ENCODE results near the gene ZCCHC13.

The ZCCHC13 gene

GRCh38 chrX:74324131-74324530 lies 20.2 kb downstream of the ZCCHC13 start:
- H3F3A ChIP-seq (ENCODE audit: insufficient read depth, low read length) = no peaks in the 10 kb centered on the region
- no peak overlapping the region for H3K4me3 ChIP-seq (ENCODE audit: low read depth, low read length, poor library complexity, severe bottlenecking)
- H3K27me3 ChIP-seq (ENCODE audit: insufficient read depth, low read length) = no peaks in the 10 kb centered on the region
- H3K27ac ChIP-seq (ENCODE audit: low read depth, low read length, poor library complexity, severe bottlenecking) = no peak overlapping the region
- no peaks in the 10 kb centered on the region for H3K9me2 ChIP-seq (ENCODE audit: low read depth, low read length)
- H3K79me2 ChIP-seq (ENCODE audit: insufficient read depth, low read length) = no peaks in the 10 kb centered on the region
- no peak overlapping the region for H3K4me2 ChIP-seq (ENCODE audit: low read length)
- no peaks in the 10 kb centered on the region for H4K20me1 ChIP-seq (ENCODE audit: insufficient read depth, low read length)
- H3K9ac ChIP-seq (ENCODE audit: low read length) = no peak overlapping the region
- H2AFZ ChIP-seq (ENCODE audit: low read length) = no peak overlapping the region
- no peaks in the 10 kb centered on the region for H3K9me3 ChIP-seq (ENCODE audit: low read length)
- H3K36me3 ChIP-seq (ENCODE audit: insufficient read depth, low read length) = no peaks in the 10 kb centered on the region
- no peak for TF ChIP-seq CTCF (IDR thresholded peaks at IDR 0.05; ENCODE audit: low read length)
- TF ChIP-seq EZH2 (IDR thresholded peaks at IDR 0.05; ENCODE audit: borderline replicate concordance, low read length) = no peak
- peaks cover 4% of the 10 kb centered on the region for H3K4me1 ChIP-seq (ENCODE audit: insufficient read depth, low read length, severe bottlenecking)

- Histone ChIP-seq H3K9me2 (ENCODE audit: low read depth, low read length) (no peaks in the 10 kb centered on the region), H3K27me3 (ENCODE audit: insufficient read depth, low read length) (no peaks in the 10 kb centered on the region), H3F3A (ENCODE audit: insufficient read depth, low read length) (no peaks in the 10 kb centered on the region), H3K4me3 (ENCODE audit: low read depth, low read length, poor library complexity, severe bottlenecking) (no peak overlapping the region), H4K20me1 (ENCODE audit: insufficient read depth, low read length) (no peaks in the 10 kb centered on the region), H3K4me1 (ENCODE audit: insufficient read depth, low read length, severe bottlenecking) (peaks cover 4% of the 10 kb centered on the region), H3K9ac (ENCODE audit: low read length) (no peak overlapping the region), H3K9me3 (ENCODE audit: low read length) (no peaks in the 10 kb centered on the region), H3K79me2 (ENCODE audit: insufficient read depth, low read length) (no peaks in the 10 kb centered on the region), H3K4me2 (ENCODE audit: low read length) (no peak overlapping the region; the same call in 1 of the 2 replicates), H3K36me3 (ENCODE audit: insufficient read depth, low read length) (no peaks in the 10 kb centered on the region), H2AFZ (ENCODE audit: low read length) (no peak overlapping the region), H3K27ac (ENCODE audit: low read depth, low read length, poor library complexity, severe bottlenecking) (no peak overlapping the region)
- TF ChIP-seq CTCF (IDR thresholded peaks at IDR 0.05; ENCODE audit: low read length) (0 out of 2 replicates have a peak, but pooled peaks have one; percentile 12), EZH2 (IDR thresholded peaks at IDR 0.05; ENCODE audit: borderline replicate concordance, low read length) (no peak)
Observed at GRCh38 chrX:74325130-74326059, 21.4 kb downstream of the ZCCHC13 start.

DNA sequence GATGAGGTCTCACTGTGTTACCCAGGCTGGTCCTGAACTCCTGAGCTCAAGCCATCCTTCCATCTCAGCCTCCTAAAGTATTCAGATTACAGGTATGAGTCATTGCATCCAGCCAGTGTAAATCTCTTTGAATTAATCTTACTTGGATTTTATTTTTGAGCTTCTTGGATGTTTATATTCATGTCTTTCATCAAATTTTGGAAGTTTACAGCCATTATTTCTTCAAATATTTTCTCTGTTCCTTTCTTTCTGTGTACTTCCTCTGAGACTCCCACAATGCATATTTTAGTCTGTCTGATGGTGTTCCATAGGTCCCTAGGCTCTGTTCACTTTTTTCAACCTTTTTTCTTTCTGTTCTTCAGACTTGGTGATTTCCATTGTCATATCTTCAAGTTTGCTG lies 34.9 kb downstream of the ZCCHC13 start:
- Histone ChIP-seq H3K36me3 (ENCODE audit: insufficient read depth, low read length) (no peaks in the 10 kb centered on the region), H4K20me1 (ENCODE audit: insufficient read depth, low read length) (no peaks in the 10 kb centered on the region), H3K4me2 (ENCODE audit: low read length) (no peak overlapping the region), H3K27me3 (ENCODE audit: insufficient read depth, low read length) (no peaks in the 10 kb centered on the region), H3K4me1 (ENCODE audit: insufficient read depth, low read length, severe bottlenecking) (no peaks in the 10 kb centered on the region), H3K4me3 (ENCODE audit: low read depth, low read length, poor library complexity, severe bottlenecking) (no peak overlapping the region), H3F3A (ENCODE audit: insufficient read depth, low read length) (no peaks in the 10 kb centered on the region), H3K9me3 (ENCODE audit: low read length) (no peaks in the 10 kb centered on the region), H2AFZ (ENCODE audit: low read length) (no peak overlapping the region), H3K9me2 (ENCODE audit: low read depth, low read length) (no peaks in the 10 kb centered on the region), H3K9ac (ENCODE audit: low read length) (no peak overlapping the region), H3K79me2 (ENCODE audit: insufficient read depth, low read length) (no peaks in the 10 kb centered on the region), H3K27ac (ENCODE audit: low read depth, low read length, poor library complexity, severe bottlenecking) (no peak overlapping the region)
- TF ChIP-seq EZH2 (IDR thresholded peaks at IDR 0.05; ENCODE audit: borderline replicate concordance, low read length) (no peak), CTCF (IDR thresholded peaks at IDR 0.05; ENCODE audit: low read length) (no peak)

Measured in OCI-LY1 (cell line).